ENCODE measurements around the gene ACAD11.

The ACAD11 gene

GRCh38 chr3:132554437-132554836, 105.2 kb downstream of the ACAD11 start:
- no peak for DNase-seq (ENCODE audit: extremely low read depth, insufficient read length)
- H3K36me3 ChIP-seq (ENCODE audit: control insufficient read depth, insufficient read depth, low read length), result no peaks in the 10 kb centered on the region
- no peaks in the 10 kb centered on the region for H3K27me3 ChIP-seq (replicated peaks; ENCODE audit: control insufficient read depth, insufficient read depth, low read length)
- H3K4me3 ChIP-seq (replicated peaks; ENCODE audit: low read depth, low read length), result no peak overlapping the region
- TF ChIP-seq CTCF (IDR thresholded peaks at IDR 0.05; ENCODE audit: insufficient read depth, low read length, poor library complexity, severe bottlenecking), result no peak

- DNase-seq (ENCODE audit: extremely low read depth, insufficient read length), result no peak
- Histone ChIP-seq H3K36me3 (ENCODE audit: control insufficient read depth, insufficient read depth, low read length) (no peaks in the 10 kb centered on the region), H3K4me3 (replicated peaks; ENCODE audit: low read depth, low read length) (no peak overlapping the region), H3K27me3 (replicated peaks; ENCODE audit: control insufficient read depth, insufficient read depth, low read length) (no peaks in the 10 kb centered on the region)
- no peak for TF ChIP-seq CTCF (IDR thresholded peaks at IDR 0.05; ENCODE audit: insufficient read depth, low read length, poor library complexity, severe bottlenecking)
These were observed 105.8 kb downstream of the ACAD11 start for GRCh38 chr3:132553826-132554225.

DNA sequence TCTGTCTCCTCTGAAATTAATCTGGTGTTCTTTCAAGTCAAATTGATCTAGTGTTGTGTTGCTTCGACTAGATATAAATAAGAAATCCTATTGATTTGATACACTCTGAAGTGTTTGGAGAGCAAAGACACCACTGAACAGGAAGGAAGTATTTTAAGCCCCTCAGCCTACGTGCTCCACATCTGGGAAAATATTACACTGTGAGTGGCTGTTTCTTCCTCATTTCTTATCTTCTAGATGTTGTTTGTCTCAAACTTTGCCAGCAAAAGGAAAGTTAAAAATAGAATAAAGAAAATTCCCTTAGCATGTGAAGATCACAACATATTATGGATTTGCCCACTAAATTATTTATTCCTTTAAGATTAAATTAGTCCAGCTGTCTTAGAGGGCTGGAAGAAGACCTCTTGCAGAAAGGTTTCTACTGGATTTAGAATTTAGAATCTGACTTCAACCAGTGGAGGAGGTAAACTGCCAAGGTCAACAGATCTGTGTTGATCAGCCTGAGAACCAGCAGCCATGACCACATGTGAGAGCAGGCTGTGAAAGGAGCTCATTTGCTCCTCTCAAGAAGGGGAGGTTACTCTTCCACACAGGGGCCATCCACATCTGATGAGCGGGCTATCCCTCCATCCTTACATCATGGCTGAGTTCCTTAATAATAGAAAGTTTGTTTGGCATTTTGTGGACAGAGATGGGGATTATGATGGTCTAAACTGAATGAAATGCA, 108.9 kb downstream of the ACAD11 start:
- Histone ChIP-seq H3K4me3 (replicated peaks; ENCODE audit: low read depth, low read length) (no peak overlapping the region), H3K36me3 (ENCODE audit: control insufficient read depth, insufficient read depth, low read length) (no peaks in the 10 kb centered on the region), H3K27me3 (replicated peaks; ENCODE audit: control insufficient read depth, insufficient read depth, low read length) (no peaks in the 10 kb centered on the region)
- DNase-seq (ENCODE audit: extremely low read depth, insufficient read length), result no peak
- no peak for TF ChIP-seq CTCF (IDR thresholded peaks at IDR 0.05; ENCODE audit: insufficient read depth, low read length, poor library complexity, severe bottlenecking)

DNA sequence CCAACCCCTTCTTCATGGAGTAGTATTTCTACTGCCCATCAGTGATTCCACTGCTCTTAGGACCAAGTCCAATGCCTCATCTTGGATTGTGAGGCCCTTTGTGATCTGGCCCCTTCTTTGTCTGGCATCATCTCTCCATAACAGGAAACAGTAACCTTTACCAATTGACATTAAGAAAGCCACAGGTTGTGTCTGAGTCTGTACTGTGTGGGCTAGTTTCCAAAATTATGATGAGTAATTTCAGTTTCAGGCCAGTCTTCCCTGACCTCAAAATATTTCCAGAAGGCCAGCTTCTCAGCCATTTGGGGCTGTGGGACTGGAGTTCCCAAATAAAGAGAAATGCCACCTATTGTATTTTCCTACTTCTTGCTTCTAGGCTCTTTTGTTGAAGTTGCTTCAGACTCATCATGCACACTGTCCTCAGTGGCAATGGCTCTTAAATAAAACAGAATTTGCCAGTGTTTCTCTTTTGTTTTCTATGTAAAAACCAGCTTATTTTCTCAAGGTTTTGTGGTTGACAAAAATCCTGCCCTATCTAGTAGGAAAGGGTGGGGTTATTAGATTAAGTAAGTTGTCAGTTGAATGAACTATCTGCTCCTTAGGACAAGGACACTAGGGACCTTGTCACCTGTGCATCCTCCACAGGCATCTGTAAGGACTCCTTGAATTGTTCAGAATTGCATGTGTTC, 109.6 kb downstream of the ACAD11 start:
- H3K27me3 ChIP-seq (replicated peaks; ENCODE audit: control insufficient read depth, insufficient read depth, low read length), result no peaks in the 10 kb centered on the region
- no peak for TF ChIP-seq CTCF (IDR thresholded peaks at IDR 0.05; ENCODE audit: insufficient read depth, low read length, poor library complexity, severe bottlenecking)
- DNase-seq (ENCODE audit: extremely low read depth, insufficient read length), result peak; percentile 9
- no peak overlapping the region for H3K4me3 ChIP-seq (replicated peaks; ENCODE audit: low read depth, low read length)
- H3K36me3 ChIP-seq (ENCODE audit: control insufficient read depth, insufficient read depth, low read length), result no peaks in the 10 kb centered on the region

DNA sequence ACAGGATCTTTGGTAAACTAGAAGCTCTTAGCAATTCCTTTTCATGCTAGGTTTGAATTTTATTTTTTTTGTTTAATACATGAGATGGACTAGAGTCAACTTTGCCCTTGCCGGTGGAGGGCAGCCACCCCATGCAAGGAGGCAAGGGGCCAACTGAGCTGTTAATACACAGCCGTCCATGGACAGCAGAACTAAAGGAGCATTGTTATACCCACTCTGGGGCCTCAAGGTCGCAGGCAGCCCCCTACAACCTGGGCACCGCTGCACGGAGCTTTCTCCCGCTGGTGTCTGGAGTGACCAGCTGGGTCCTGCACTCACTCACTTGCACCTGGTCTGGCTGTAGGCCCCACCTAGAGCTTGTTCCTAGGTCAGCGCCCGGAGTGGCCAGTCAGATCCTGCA, 110.4 kb downstream of the ACAD11 start:
- no peak for DNase-seq (ENCODE audit: extremely low read depth, insufficient read length)
- no peaks in the 10 kb centered on the region for H3K36me3 ChIP-seq (ENCODE audit: control insufficient read depth, insufficient read depth, low read length)

More for the DNA sequence above, 110.4 kb downstream of the ACAD11 start:
- Histone ChIP-seq H3K4me3 (replicated peaks; ENCODE audit: low read depth, low read length) (no peak overlapping the region), H3K27me3 (replicated peaks; ENCODE audit: control insufficient read depth, insufficient read depth, low read length) (no peaks in the 10 kb centered on the region)
- no peak for TF ChIP-seq CTCF (IDR thresholded peaks at IDR 0.05; ENCODE audit: insufficient read depth, low read length, poor library complexity, severe bottlenecking)

Measured in GM06990 (cell line).